Natural killer cell treated with Interleukin-12 subunit alpha and Interleukin-12 subunit beta and Interleukin-15 and Interleukin-18, amount 100 ng/mL, for 72 hours (primary cell): Measurements from ENCODE around the gene MCCC1. TPM values are rescaled to one million over a fixed set of nuclear protein-coding genes. Genes with fewer than 3 reads are reported as not detected.
"Not testable (repeated sequence)": the region's sequence is repeated elsewhere in the genome, so short reads cannot be mapped to it uniquely, and the experiment has no call there.

Experiments used
- ATAC-seq, 2 donors: fragments of 150-1000 bp; cut with Tn5 transposase in 1 of 2; sonication (Bioruptor Pico), chemical (Tn5 transposase) in 1 of 2; 2 replicates each; pipeline ENCODE4 v1.10.0; 2021
- DNase-seq: peaks from one replicate; pipeline ENCODE4 v3.0.0; 2022; ENCODE audit warnings: low spot score
- H3K27ac Mint-ChIP-seq, 2 donors: 1 replicate in 1 of 2; 2 replicates in 1 of 2; pipeline ENCODE4 v1.8.0; 2022; ENCODE audit warnings: mixed read lengths in 2 of 2, mild to moderate bottlenecking in 1 of 2, moderate library complexity in 1 of 2
- H3K27me3 Mint-ChIP-seq, 2 donors: 1 replicate in 1 of 2; 2 replicates in 1 of 2; pipeline ENCODE4 v1.8.0; 2022; ENCODE audit warnings: mixed read lengths in 2 of 2
- H3K36me3 Mint-ChIP-seq: one replicate; pipeline ENCODE4 v1.8.0; 2022; ENCODE audit warnings: mixed read lengths
- H3K4me1 Mint-ChIP-seq, 2 donors: 1 replicate in 1 of 2; 2 replicates in 1 of 2; pipeline ENCODE4 v1.8.0; 2022; ENCODE audit warnings: low read depth in 2 of 2, mixed read lengths in 2 of 2, mild to moderate bottlenecking in 1 of 2
- H3K4me3 Mint-ChIP-seq: one replicate; pipeline ENCODE4 v1.8.0; 2022; ENCODE audit warnings: mixed read lengths
- H3K9me3 Mint-ChIP-seq: 2 replicates; pipeline ENCODE4 v1.8.0; 2022; ENCODE audit warnings: mixed read lengths
- total RNA-seq, 2 donors: library from RNA; stranded (reverse); gene quantifications; one replicate each; pipeline ENCODE4 v1.2.3, GENCODE V29; 2022

MCCC1 gene
- total RNA-seq, 2 donors from 2014 or later = 31.5 to 34.0 TPM

DNA sequence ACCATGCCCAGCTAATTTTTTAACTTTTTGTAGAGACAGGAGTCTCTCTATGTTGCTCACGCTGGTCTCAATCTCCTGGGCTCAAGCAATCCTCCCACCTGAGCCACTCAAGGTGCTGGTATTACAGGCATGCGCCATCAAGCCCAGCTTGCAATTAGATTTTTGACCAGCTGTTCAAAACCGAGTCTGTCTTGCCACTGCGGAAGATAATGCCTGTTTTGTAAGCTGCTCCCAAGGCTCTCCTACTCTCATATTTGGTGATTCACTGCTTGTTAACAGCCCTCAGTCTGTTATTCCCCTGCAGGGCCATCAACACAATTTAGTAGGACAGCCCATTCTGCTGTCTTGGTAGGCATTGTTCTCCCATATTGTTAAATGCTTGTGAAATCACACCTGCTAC lies 17.8 kb upstream of the MCCC1 start:
- DNase-seq (no peak), ATAC-seq (no peak)
- Mint-ChIP-seq H3K27me3 (peaks cover 11 to 17% of the 10 kb centered on the region in 2 donors), H3K36me3 (no peaks in the 10 kb centered on the region), H3K9me3 (no peaks in the 10 kb centered on the region), H3K4me3 (peak overlapping the region; percentile 8), H3K4me1 (peaks cover 0 to 4% of the 10 kb centered on the region in 2 donors), H3K27ac (no peak overlapping the region)

DNA sequence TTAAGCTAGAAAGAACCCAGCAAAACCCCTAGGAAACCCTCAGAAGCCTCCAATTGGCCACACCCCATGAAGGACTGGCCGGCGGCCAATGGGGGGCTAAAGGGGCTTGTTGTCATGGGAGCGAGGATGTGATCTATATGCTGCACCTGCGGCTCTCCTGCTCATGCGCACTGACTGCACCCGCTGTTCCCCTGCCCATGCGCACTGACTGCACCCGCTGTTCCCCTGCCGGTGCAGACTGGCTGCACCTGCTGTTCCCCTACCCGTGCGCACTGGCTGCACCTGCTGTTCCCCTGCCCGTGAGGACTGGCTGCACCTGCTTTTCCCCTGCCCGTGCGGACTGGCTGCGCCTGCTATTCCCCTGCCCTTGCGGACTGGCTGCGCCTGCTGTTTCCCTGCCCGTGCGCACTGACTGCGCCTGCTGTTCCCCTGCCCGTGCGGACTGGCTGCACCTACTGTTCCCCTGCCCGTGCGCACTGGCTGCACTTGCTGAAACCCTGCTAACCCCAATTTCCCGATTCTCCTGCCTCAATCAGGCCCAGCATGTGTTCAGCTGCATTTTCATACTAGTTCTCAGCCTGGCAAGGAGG lies 16.8 kb upstream of the MCCC1 start:
- DNase-seq = peak; percentile 64
- H3K4me3 Mint-ChIP-seq = peak overlapping the region; percentile 41
- peak; percentile 67 to 74 for ATAC-seq
- peaks cover 0 to 4% of the 10 kb centered on the region in 2 donors for H3K4me1 Mint-ChIP-seq
- H3K9me3 Mint-ChIP-seq = no peaks in the 10 kb centered on the region
- no peak overlapping the region for H3K27ac Mint-ChIP-seq
- no peaks in the 10 kb centered on the region for H3K36me3 Mint-ChIP-seq
- H3K27me3 Mint-ChIP-seq = peaks cover 8 to 17% of the 10 kb centered on the region in 2 donors

DNA sequence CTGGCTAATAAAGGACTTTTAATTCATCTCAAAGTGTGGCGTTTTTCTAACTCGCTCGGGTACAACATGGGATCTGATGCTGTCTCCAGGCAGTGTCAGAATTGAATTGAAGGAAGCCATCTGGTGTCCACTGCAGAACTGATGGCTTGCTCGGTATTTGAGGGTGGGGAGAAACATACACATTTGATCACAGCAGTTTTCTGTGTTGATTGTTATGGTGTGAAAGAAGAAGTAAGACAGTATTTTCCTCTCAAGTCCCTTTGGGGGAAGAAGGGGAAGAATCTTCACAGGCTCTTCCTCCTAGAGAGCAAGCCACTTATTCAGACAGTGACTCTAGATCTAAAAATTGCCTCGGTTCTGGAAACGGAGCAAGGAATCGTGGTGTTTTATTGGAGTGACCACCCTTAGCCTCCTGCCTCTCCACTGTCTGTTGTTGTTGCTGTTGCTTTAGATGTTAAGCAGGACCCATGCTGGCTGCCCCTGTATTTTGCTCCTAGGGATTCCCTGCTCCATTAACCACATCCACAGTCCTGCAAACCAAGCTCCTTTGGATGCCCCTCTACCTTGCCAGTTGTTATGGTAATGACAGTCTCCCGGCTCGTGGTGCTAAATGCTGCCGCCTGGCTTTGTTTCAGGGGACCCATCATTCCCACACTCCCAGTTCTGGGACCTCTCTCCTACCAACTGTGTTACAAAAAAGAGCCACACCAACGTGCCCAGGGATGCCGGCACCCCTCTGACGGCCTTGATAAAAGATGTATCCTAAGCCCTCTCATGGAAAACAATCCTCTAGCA lies 15.3 kb upstream of the MCCC1 start:
- Mint-ChIP-seq H3K36me3 (no peaks in the 10 kb centered on the region), H3K9me3 (no peaks in the 10 kb centered on the region), H3K27me3 (peaks cover 8 to 23% of the 10 kb centered on the region in 2 donors), H3K4me1 (peaks cover 0 to 4% of the 10 kb centered on the region in 2 donors), H3K27ac (no peak overlapping the region), H3K4me3 (no peak overlapping the region)
- ATAC-seq (no peak), DNase-seq (no peak)

DNA sequence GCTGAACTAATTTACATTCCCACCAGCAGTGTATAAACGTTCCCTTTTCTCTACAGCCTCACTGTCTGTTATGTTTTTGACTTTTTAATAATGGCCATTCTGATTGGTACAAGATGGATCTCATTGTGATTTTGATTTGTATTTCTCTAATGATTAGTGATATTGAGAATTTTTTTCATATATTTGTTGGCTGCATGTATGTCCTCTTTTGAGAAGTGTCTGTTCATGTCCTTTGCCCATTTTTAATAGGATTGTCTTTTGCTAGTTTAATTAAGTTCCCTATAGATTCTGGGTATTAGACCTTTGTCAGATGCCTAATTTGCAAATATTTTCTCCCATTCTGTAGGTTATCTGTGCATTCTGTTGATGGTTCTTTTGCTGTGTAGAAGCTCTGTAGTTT lies 10.6 kb upstream of the MCCC1 start:
- not testable (repeated sequence) for H3K4me1 Mint-ChIP-seq, H3K36me3 Mint-ChIP-seq, H3K27ac Mint-ChIP-seq, DNase-seq, ATAC-seq, H3K9me3 Mint-ChIP-seq, H3K4me3 Mint-ChIP-seq
- H3K27me3 Mint-ChIP-seq = peaks cover 5 to 13% of the 10 kb centered on the region in 2 donors

DNA sequence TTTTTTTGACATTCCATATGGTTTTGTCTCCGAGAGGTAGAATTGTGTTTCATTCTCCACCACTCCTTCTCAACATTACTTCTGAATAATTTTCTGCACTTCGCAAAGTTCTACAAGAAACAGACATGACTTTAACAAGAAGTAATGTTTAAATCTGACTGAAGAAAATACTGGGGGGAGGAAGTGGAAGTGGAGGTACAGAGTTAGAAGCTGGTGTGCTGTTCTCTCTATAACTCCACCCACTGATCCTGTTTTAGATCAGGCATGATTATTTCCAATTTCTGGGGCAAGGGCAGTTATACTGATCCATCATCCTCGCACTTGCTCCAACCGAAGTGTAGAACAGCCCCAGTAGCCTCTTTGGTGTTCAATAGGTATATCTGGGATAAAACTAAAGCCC lies 9.2 kb upstream of the MCCC1 start:
- no peaks in the 10 kb centered on the region for H3K9me3 Mint-ChIP-seq
- peaks cover 7 to 10% of the 10 kb centered on the region in 2 donors for H3K27me3 Mint-ChIP-seq
- H3K27ac Mint-ChIP-seq = no peak overlapping the region
- no peak overlapping the region for H3K4me3 Mint-ChIP-seq
- H3K4me1 Mint-ChIP-seq = no peaks in the 10 kb centered on the region
- no peaks in the 10 kb centered on the region for H3K36me3 Mint-ChIP-seq
- no peak for ATAC-seq
- no peak for DNase-seq

DNA sequence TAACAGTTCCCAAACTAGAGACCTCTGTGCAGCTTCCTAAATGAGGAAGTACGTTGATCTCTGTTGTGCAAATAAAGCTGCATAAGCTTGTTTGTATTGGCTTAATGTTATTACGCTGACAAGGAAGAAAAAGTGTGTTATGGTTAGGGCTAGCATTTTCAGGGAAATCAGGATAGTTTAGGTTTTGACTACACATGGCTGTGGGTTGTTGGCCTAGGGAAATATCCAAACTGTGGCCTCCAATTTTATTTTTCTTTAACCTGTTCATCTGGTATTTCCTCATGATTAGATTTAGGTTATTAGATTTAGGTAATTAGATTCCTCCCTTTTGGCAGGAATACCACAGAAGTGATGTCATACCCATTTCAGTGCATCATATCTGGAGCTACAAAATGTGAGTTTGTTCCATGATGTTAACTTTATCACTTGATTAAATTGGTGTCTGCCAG lies 8.7 kb upstream of the MCCC1 start:
- no peak overlapping the region for H3K4me3 Mint-ChIP-seq
- no peaks in the 10 kb centered on the region for H3K36me3 Mint-ChIP-seq
- ATAC-seq = no peak
- H3K9me3 Mint-ChIP-seq = no peaks in the 10 kb centered on the region
- DNase-seq = no peak
- peaks cover 7 to 10% of the 10 kb centered on the region in 2 donors for H3K27me3 Mint-ChIP-seq
- H3K4me1 Mint-ChIP-seq = no peaks in the 10 kb centered on the region
- H3K27ac Mint-ChIP-seq = no peak overlapping the region

DNA sequence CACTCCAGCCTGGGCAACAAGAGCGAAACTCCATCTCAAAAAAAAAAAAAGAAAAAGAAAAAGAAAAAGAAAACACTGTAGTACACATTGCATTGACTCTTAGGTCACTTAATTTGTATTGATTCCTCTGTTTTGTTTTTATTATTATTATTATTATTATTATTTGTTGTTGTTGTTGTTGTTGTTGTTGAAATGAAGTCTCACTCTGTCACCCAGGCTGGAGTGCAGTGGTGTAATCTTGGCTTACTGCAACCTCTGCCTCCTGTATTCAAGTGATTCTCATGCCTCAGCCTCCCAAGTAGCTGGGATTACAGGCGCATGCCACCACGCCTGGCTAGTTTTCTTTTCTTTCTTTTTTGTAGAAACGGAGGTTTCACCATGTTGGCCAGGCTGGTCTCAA lies 8.1 kb upstream of the MCCC1 start:
- not testable (repeated sequence) for H3K9me3 Mint-ChIP-seq, H3K36me3 Mint-ChIP-seq, H3K4me1 Mint-ChIP-seq, ATAC-seq, H3K27me3 Mint-ChIP-seq, H3K27ac Mint-ChIP-seq, H3K4me3 Mint-ChIP-seq, DNase-seq

DNA sequence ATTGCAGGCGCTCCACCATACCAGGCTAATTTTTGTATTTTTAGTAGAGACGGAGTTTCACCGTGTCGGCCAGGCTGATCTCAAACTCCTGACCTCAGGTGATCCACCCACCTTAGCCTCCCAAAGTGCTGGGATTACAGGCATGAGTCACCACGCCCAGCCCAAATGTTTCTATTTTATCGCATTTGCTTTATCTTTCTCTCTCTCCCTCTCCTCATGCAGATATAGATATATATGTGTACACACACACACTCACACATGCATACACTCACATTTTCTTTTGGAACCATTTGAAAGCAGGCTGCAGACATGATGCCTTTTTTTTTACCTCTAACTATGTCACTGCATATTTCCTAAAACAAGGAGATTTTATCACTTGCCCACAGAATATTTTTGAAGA lies 7.3 kb upstream of the MCCC1 start:
- H3K4me1 Mint-ChIP-seq = no peaks in the 10 kb centered on the region
- ATAC-seq = no peak

DNA sequence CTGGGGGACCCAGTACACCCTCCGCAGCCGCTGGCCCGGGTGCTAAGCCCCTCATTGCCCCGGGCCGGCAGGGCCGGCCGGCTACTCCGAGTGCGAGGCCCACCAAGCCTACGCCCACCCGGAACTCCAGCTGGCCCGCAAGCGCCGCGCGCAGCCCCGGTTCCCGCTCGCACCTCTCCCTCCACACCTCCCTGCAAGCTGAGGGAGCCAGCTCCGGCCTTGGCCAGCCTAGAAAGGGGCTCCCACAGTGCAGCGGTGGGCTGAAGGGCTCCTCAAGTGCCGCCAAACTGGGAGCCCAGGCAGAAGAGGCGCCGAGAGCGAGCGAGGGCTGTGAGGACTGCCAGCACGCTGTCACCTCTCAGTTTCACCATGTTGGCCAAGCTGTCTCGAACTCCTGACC lies 4.7 kb upstream of the MCCC1 start:
- peaks cover 9 to 11% of the 10 kb centered on the region in 2 donors for H3K4me1 Mint-ChIP-seq
- not testable (repeated sequence) for H3K27me3 Mint-ChIP-seq, H3K9me3 Mint-ChIP-seq, H3K36me3 Mint-ChIP-seq, DNase-seq, H3K4me3 Mint-ChIP-seq, ATAC-seq, H3K27ac Mint-ChIP-seq

More for the DNA sequence above, 7.3 kb upstream of the MCCC1 start:
- Mint-ChIP-seq H3K27me3 (peaks cover 4 to 10% of the 10 kb centered on the region in 2 donors), H3K9me3 (no peaks in the 10 kb centered on the region), H3K4me3 (no peak overlapping the region), H3K27ac (no peak overlapping the region), H3K36me3 (no peaks in the 10 kb centered on the region)
- DNase-seq = no peak

DNA sequence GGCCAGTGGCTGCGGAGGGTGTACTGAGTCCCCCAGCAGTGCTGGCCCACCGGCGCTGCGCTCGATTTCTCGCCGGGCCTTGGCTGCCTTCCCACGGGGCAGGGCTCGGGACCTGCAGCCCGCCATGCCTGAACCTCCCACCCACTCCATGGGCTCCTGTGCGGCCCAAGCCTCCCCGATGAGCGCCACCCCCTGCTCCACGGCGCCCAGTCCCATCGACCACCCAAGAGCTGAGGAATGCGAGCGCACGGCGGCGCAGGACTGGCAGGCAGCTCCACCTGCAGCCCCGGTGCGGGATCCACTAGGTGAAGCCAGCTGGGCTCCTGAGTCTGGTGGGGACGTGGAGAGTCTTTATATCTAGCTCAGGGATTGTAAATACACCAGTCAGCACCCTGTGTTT lies 1.7 kb upstream of the MCCC1 start:
- peaks cover 24 to 26% of the 10 kb centered on the region in 2 donors for H3K4me1 Mint-ChIP-seq
- not testable (repeated sequence) for H3K9me3 Mint-ChIP-seq, ATAC-seq, H3K36me3 Mint-ChIP-seq, H3K27me3 Mint-ChIP-seq, H3K4me3 Mint-ChIP-seq, H3K27ac Mint-ChIP-seq, DNase-seq

DNA sequence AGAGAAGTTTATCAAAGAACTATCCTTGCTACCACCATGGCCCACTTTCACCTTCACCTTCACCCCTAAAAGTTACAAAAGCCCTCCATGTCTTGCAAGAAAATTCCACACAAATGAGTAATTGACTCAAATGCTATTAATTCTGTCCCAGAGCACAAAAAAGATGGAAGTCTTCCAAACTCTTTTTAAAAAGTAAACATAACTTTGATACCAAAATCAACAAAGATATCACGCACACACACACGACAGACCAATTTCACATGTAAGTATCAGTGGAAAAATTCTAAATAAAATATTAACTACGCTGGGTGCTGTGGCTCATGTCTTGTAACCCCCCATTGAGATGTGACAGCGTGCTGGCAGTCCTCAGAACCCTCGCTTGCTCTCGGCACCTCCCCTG lies 1.1 kb upstream of the MCCC1 start:
- peaks cover 0 to 2% of the 10 kb centered on the region in 2 donors for H3K27me3 Mint-ChIP-seq
- H3K4me3 Mint-ChIP-seq = peak overlapping the region; percentile 90
- H3K4me1 Mint-ChIP-seq = peaks cover 24 to 26% of the 10 kb centered on the region in 2 donors
- H3K27ac Mint-ChIP-seq = peak overlapping the region; percentile 86 to 99
- no peaks in the 10 kb centered on the region for H3K36me3 Mint-ChIP-seq
- ATAC-seq = no peak
- H3K9me3 Mint-ChIP-seq = no peaks in the 10 kb centered on the region
- no peak for DNase-seq

DNA sequence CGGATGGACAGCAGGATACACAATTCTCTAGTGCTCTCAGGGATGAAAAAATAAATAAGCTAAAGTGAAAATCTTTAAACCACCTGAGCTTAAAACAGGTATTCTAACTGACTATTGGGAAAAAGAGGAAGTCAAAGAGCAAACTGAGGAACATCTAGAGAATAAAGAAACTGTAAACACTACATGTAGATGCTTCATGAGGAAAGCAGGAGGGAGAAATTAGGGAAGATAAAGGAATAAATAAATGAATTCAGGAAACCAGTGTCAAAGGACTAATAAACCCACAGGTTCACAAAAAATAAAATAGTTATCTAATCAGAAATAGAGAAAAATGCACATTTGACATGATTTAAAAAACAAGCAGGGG lies 525 bp upstream of the MCCC1 start:
- H3K4me3 Mint-ChIP-seq = peak overlapping the region; percentile 90
- no peaks in the 10 kb centered on the region for H3K9me3 Mint-ChIP-seq
- DNase-seq (no peak), ATAC-seq (no peak)
- H3K27ac Mint-ChIP-seq = peak overlapping the region; percentile 86 to 99
- no peaks in the 10 kb centered on the region for H3K36me3 Mint-ChIP-seq
- H3K4me1 Mint-ChIP-seq = peaks cover 24 to 26% of the 10 kb centered on the region in 2 donors
- H3K27me3 Mint-ChIP-seq = peaks cover 0 to 2% of the 10 kb centered on the region in 2 donors

DNA sequence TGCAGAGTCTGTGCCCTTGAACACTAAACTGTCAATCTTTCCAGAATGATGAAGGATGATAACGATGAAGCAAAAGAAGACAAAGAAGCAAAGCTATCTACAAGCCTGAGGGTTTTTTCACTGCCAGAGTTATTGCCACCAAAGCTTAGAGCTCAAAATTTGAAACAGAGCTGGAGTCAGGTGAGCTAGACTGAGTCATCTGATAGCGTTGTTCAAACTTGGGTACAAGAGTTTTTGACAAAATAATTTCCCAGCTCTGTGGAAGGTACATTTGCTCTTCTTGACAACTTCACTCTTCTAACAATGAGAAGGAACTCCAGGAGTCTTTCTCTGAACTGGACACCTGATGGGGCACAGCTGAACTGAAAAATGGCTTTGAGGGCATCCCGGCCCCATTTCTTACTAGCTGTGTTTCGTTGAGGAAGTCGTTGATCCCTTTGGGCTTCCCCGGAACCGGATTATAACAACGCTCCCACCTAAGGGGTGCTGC lies 715 bp downstream of the MCCC1 start:
- DNase-seq = no peak
- Mint-ChIP-seq H3K27me3 (no peaks in the 10 kb centered on the region), H3K27ac (peak overlapping the region; percentile 86 to 99), H3K9me3 (no peaks in the 10 kb centered on the region), H3K4me3 (peak overlapping the region; percentile 90), H3K4me1 (peaks cover 24 to 26% of the 10 kb centered on the region in 2 donors), H3K36me3 (peaks cover under 1% of the 10 kb centered on the region)
- no peak for ATAC-seq

DNA sequence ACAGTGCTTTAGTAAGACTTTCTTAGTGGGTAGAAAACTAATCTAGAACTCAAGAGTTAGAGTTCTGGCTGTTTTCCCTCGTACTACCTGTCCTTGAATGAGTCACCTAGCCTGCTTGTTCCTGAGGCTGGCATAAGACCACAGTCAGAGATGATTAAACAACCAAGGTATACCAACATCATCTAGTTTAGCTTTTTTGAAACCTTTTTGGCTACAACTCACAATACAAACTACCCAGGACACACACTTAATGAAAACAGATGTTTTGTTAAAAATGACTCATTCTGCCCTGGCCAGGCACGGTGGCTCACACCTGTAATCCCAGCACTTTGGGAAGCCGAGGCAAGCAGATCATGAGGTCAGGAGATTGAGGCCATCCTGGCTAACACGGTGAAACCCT lies 4.6 kb downstream of the MCCC1 start:
- ATAC-seq = no peak
- Mint-ChIP-seq H3K27ac (no peak overlapping the region), H3K9me3 (no peaks in the 10 kb centered on the region)

More for the DNA sequence above, 4.6 kb downstream of the MCCC1 start:
- DNase-seq = no peak
- Mint-ChIP-seq H3K36me3 (peaks cover 8% of the 10 kb centered on the region), H3K4me3 (no peak overlapping the region), H3K4me1 (peaks cover 16 to 19% of the 10 kb centered on the region in 2 donors), H3K27me3 (no peaks in the 10 kb centered on the region)
